ENCODE data around the gene RPL7A. TPM values are rescaled to one million over a fixed set of nuclear protein-coding genes. Genes with fewer than 3 reads are reported as not detected.
A peak's percentile ranks its signal among the peaks of the same experiment; 100 is the strongest.

Gene RPL7A
- total and polyA plus RNA-seq, 2 of the 13 experiments (the other 11 are each of a cell fraction or from before 2014, with no cell fraction given), result 2,401 to 2,938 TPM

GRCh38 chr9:133351908-133352634, 4.1 kb downstream of the RPL7A start (continued):
- TF ChIP-seq ZNF513 (CRISPR knock-in tag; conservative IDR thresholded peaks at IDR 0.05) (no peak), FOXK2 (IDR thresholded peaks at IDR 0.05) (no peak), STAT6 (CRISPR knock-in tag; IDR thresholded peaks at IDR 0.05; ENCODE audit: borderline replicate concordance) (no peak), ZNF253 (CRISPR knock-in tag; IDR thresholded peaks at IDR 0.05; ENCODE audit: borderline replicate concordance) (no peak), MYPOP (CRISPR knock-in tag; IDR thresholded peaks at IDR 0.05) (no peak), DRAP1 (CRISPR knock-in tag; IDR thresholded peaks at IDR 0.05) (no peak), FOXA3 (CRISPR knock-in tag; IDR thresholded peaks at IDR 0.05) (0 out of 2 replicates have a peak, but pooled peaks have one; percentile 8), ARHGAP35 (CRISPR knock-in tag; IDR thresholded peaks at IDR 0.05; ENCODE audit: borderline replicate concordance) (no peak), JUND (CRISPR knock-in tag; IDR thresholded peaks at IDR 0.05) (no peak), ZNF788 (CRISPR knock-in tag; IDR thresholded peaks at IDR 0.05; ENCODE audit: borderline replicate concordance) (peak; percentile 34; the same call in 1 of the 2 replicates), ZNF230 (CRISPR knock-in tag; IDR thresholded peaks at IDR 0.05) (no peak), FOSL2 (CRISPR knock-in tag; IDR thresholded peaks at IDR 0.05) (no peak), TBX2 (CRISPR knock-in tag; IDR thresholded peaks at IDR 0.05; ENCODE audit: borderline replicate concordance) (no peak), NFATC3 (CRISPR knock-in tag; IDR thresholded peaks at IDR 0.05) (no peak), NR3C1 (CRISPR knock-in tag; IDR thresholded peaks at IDR 0.05) (no peak), FOXM1 (CRISPR knock-in tag; IDR thresholded peaks at IDR 0.05) (no peak), TOPORS (CRISPR knock-in tag; IDR thresholded peaks at IDR 0.05) (no peak), TFDP2 (CRISPR knock-in tag; IDR thresholded peaks at IDR 0.05) (no peak; the same call in 1 of the 2 replicates), RXRA (CRISPR knock-in tag; IDR thresholded peaks at IDR 0.05) (peak; percentile 35; the same call in 1 of the 2 replicates), ZNF337 (CRISPR knock-in tag; IDR thresholded peaks at IDR 0.05; ENCODE audit: borderline replicate concordance, low read depth) (no peak), IKZF4 (CRISPR knock-in tag; IDR thresholded peaks at IDR 0.05; ENCODE audit: borderline replicate concordance, low read depth, not compliant biosample characterization) (no peak), SP4 (CRISPR knock-in tag; IDR thresholded peaks at IDR 0.05) (no peak)

Measured in HepG2 (cell line).